HepG2 (cell line): Measurements from ENCODE around the gene DUSP16. TPM values are rescaled to one million over a fixed set of nuclear protein-coding genes. Genes with fewer than 3 reads are reported as not detected.

Experiments
- EHMT2 ChIP-seq: fragments of 200-600 bp; sonication (generic); IDR thresholded peaks from 2 replicates; pipeline ENCODE4 v1.7.0; 2017; ENCODE audit warnings: antibody characterized with exemption, low read depth, low read length, borderline replicate concordance
- HCFC1 ChIP-seq: fragments of 150-350 bp; IDR thresholded peaks from 2 replicates; pipeline ENCODE4 v1.6.1; 2014; ENCODE audit warnings: low read depth, low read length
- NFYB ChIP-seq: sonication (generic); formaldehyde crosslinking; IDR thresholded peaks from 2 replicates; pipeline ENCODE4 v1.4.0; 2020; ENCODE audit warnings: missing genetic modification reagents
- RAD21 ChIP-seq: fragments of 450-650 bp; formaldehyde crosslinking; IDR thresholded peaks from 2 replicates; pipeline ENCODE4 v1.5.0; 2020; ENCODE audit warnings: mild to moderate bottlenecking
- RFX1 ChIP-seq: fragments of 450-650 bp; IDR thresholded peaks from 2 replicates; pipeline ENCODE4 v1.6.1; 2017
- SIX4 ChIP-seq: sonication (generic); formaldehyde crosslinking; IDR thresholded peaks from 2 replicates; pipeline ENCODE4 v1.4.0; 2020; ENCODE audit warnings: missing genetic modification reagents
- SPEN ChIP-seq: sonication (generic); formaldehyde crosslinking; IDR thresholded peaks from 2 replicates; pipeline ENCODE4 v1.5.1; 2020; ENCODE audit warnings: low read depth, mild to moderate bottlenecking, missing genetic modification reagents
- ZMAT5 ChIP-seq: sonication (generic); formaldehyde crosslinking; IDR thresholded peaks from 2 replicates; pipeline ENCODE4 v1.5.0; 2020; ENCODE audit warnings: mild to moderate bottlenecking, low read depth, missing genetic modification reagents, borderline replicate concordance
- ZNF292 ChIP-seq: sonication (generic); formaldehyde crosslinking; IDR thresholded peaks from 2 replicates; pipeline ENCODE4 v1.8.1; 2022; ENCODE audit warnings: mild to moderate bottlenecking, low read depth, missing genetic modification reagents, borderline replicate concordance
- ZNF547 ChIP-seq: sonication (generic); formaldehyde crosslinking; IDR thresholded peaks from 2 replicates; pipeline ENCODE4 v1.5.1; 2020; ENCODE audit warnings: mild to moderate bottlenecking, missing genetic modification reagents
- polyA plus RNA-seq, 8 experiments: library from polyadenylated mRNA; depleted of rRNA in 3 of 8; stranded (reverse) in 7 of 8; unstranded in 1 of 8; fragments of >200 nt; fragmentation: Illumina TruSeq in 4 of 8; extraction: Trizol in 4 of 8; gene quantifications; 2 replicates each; pipeline versions ENCODE4 v1.2.1 to v1.2.3, GENCODE V29; 2011 to 2016; ENCODE audit warnings: low read depth in 4 of 8, missing spikeins in 1 of 8, mixed read lengths in 1 of 8; ENCODE audit not compliant: insufficient read depth in 1 of 8
- total RNA-seq, 5 experiments: library from RNA; depleted of rRNA; stranded (reverse); fragments of >200 nt; fragmentation: Illumina TruSeq; extraction: Trizol; gene quantifications; 2 replicates each; pipeline ENCODE4 v1.2.3, GENCODE V29; 2016; ENCODE audit warnings: low read depth in 1 of 5
- TF ChIP-seq, protein P1 (sequence below): sonication (generic); formaldehyde crosslinking; IDR thresholded peaks from 2 replicates; pipeline ENCODE4 v1.4.0; 2020; ENCODE audit warnings: missing genetic modification reagents, borderline replicate concordance
- TF ChIP-seq, protein P2 (sequence below): sonication (generic); formaldehyde crosslinking; IDR thresholded peaks from 2 replicates; pipeline ENCODE4 v1.8.0; 2022; ENCODE audit warnings: mild to moderate bottlenecking, missing genetic modification reagents, borderline replicate concordance
- TF ChIP-seq, protein P3 (sequence below): sonication (generic); formaldehyde crosslinking; IDR thresholded peaks from 2 replicates; pipeline ENCODE4 v1.5.1; 2020; ENCODE audit warnings: mild to moderate bottlenecking, missing genetic modification reagents, moderate library complexity

DUSP16 gene
- total and polyA plus RNA-seq, 2 of the 13 experiments (the other 11 are each of a cell fraction or from before 2014, with no cell fraction given), result 45.7 to 46.6 TPM

DNA sequence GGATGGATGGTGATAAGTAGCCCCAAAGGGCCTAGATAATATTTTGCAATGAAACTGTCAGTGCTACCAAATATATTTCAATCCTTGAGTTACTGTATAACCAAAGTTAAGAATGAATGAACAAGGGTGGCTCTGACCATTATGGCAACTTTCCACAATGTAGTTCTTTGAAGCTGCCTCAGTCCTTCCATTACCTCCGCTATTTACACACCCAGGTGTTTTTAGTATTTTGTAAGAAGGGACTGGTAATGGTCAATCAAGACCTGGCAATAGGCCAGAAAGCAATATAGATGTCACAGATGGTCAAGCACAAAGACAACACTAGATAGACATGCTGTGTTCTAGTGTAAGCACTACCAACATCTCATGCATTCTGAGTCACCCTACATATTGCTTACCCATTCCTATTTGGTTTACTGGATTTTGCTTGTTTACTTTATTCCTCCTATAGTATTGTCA is 16.3 kb downstream of the DUSP16 start (continued):
- TF ChIP-seq, protein P1, sequence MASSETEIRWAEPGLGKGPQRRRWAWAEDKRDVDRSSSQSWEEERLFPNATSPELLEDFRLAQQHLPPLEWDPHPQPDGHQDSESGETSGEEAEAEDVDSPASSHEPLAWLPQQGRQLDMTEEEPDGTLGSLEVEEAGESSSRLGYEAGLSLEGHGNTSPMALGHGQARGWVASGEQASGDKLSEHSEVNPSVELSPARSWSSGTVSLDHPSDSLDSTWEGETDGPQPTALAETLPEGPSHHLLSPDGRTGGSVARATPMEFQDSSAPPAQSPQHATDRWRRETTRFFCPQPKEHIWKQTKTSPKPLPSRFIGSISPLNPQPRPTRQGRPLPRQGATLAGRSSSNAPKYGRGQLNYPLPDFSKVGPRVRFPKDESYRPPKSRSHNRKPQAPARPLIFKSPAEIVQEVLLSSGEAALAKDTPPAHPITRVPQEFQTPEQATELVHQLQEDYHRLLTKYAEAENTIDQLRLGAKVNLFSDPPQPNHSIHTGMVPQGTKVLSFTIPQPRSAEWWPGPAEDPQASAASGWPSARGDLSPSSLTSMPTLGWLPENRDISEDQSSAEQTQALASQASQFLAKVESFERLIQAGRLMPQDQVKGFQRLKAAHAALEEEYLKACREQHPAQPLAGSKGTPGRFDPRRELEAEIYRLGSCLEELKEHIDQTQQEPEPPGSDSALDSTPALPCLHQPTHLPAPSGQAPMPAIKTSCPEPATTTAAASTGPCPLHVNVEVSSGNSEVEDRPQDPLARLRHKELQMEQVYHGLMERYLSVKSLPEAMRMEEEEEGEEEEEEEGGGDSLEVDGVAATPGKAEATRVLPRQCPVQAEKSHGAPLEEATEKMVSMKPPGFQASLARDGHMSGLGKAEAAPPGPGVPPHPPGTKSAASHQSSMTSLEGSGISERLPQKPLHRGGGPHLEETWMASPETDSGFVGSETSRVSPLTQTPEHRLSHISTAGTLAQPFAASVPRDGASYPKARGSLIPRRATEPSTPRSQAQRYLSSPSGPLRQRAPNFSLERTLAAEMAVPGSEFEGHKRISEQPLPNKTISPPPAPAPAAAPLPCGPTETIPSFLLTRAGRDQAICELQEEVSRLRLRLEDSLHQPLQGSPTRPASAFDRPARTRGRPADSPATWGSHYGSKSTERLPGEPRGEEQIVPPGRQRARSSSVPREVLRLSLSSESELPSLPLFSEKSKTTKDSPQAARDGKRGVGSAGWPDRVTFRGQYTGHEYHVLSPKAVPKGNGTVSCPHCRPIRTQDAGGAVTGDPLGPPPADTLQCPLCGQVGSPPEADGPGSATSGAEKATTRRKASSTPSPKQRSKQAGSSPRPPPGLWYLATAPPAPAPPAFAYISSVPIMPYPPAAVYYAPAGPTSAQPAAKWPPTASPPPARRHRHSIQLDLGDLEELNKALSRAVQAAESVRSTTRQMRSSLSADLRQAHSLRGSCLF (CRISPR knock-in tag), result no peak
- TF ChIP-seq RAD21 (CRISPR knock-in tag) (no peak), ZNF292 (CRISPR knock-in tag) (peak; percentile 55; the same call in 1 of the 2 replicates), HCFC1 (no peak), ZMAT5 (no peak), ZNF547 (CRISPR knock-in tag) (no peak), SIX4 (CRISPR knock-in tag) (no peak), RFX1 (no peak), SPEN (CRISPR knock-in tag) (no peak), NFYB (no peak), EHMT2 (no peak)
- TF ChIP-seq, protein P2, sequence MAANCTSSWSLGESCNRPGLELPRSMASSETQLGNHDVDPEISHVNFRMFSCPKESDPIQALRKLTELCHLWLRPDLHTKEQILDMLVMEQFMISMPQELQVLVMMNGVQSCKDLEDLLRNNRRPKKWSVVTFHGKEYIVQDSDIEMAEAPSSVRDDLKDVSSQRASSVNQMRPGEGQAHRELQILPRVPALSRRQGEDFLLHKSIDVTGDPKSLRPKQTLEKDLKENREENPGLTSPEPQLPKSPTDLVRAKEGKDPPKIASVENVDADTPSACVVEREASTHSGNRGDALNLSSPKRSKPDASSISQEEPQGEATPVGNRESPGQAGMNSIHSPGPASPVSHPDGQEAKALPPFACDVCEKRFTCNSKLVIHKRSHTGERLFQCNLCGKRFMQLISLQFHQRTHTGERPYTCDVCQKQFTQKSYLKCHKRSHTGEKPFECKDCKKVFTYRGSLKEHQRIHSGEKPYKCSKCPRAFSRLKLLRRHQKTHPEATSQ (CRISPR knock-in tag), result peak; percentile 78; the same call in 1 of the 2 replicates
- TF ChIP-seq, protein P3, sequence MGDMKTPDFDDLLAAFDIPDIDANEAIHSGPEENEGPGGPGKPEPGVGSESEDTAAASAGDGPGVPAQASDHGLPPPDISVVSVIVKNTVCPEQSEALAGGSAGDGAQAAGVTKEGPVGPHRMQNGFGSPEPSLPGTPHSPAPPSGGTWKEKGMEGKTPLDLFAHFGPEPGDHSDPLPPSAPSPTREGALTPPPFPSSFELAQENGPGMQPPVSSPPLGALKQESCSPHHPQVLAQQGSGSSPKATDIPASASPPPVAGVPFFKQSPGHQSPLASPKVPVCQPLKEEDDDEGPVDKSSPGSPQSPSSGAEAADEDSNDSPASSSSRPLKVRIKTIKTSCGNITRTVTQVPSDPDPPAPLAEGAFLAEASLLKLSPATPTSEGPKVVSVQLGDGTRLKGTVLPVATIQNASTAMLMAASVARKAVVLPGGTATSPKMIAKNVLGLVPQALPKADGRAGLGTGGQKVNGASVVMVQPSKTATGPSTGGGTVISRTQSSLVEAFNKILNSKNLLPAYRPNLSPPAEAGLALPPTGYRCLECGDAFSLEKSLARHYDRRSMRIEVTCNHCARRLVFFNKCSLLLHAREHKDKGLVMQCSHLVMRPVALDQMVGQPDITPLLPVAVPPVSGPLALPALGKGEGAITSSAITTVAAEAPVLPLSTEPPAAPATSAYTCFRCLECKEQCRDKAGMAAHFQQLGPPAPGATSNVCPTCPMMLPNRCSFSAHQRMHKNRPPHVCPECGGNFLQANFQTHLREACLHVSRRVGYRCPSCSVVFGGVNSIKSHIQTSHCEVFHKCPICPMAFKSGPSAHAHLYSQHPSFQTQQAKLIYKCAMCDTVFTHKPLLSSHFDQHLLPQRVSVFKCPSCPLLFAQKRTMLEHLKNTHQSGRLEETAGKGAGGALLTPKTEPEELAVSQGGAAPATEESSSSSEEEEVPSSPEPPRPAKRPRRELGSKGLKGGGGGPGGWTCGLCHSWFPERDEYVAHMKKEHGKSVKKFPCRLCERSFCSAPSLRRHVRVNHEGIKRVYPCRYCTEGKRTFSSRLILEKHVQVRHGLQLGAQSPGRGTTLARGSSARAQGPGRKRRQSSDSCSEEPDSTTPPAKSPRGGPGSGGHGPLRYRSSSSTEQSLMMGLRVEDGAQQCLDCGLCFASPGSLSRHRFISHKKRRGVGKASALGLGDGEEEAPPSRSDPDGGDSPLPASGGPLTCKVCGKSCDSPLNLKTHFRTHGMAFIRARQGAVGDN (CRISPR knock-in tag), result no peak
